ENCODE measurements around the gene GJB1.

DNA sequence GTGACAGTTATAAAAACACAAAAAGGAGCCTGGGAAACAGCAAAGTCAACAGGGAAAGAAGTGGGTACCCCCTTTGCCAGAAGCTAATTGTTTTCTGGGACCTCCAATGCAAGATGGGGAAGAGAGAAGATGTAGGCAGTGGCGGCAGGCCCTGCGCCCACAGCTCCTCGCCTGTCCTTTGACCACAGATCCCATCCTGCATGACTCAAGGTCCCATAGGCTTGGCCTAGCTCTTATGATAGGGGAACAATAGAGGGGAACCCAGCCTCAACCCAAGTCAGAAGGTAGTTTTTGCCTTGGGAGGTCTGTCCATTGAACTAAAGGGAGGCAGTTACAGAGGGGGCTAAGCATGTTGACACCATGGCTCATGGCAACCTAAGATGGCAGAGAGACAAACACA is 16.8 kb downstream of the GJB1 start:
- TF ChIP-seq CTCF (IDR thresholded peaks at IDR 0.05) (no peak), ZFX (IDR thresholded peaks at IDR 0.05; ENCODE audit: borderline replicate concordance) (no peak)
